H1 (cell line): ENCODE results near the gene IL32. TPM values are rescaled to one million over a fixed set of nuclear protein-coding genes. Genes with fewer than 3 reads are reported as not detected.

Source experiments
- BCL11A ChIP-seq, 2 experiments: IDR thresholded peaks; one replicate each; pipeline ENCODE4 v1.6.1; 2011; ENCODE audit warnings: low read depth in 2 of 2, low read length in 2 of 2, mild to moderate bottlenecking in 2 of 2
- CREB1 ChIP-seq: IDR thresholded peaks from 2 replicates; pipeline ENCODE4 v1.6.1; 2012; ENCODE audit warnings: inconsistent platforms
- EGR1 ChIP-seq: IDR thresholded peaks from 2 replicates; pipeline ENCODE4 v1.6.1; 2011; ENCODE audit warnings: low read depth, low read length, borderline replicate concordance
- GTF2F1 ChIP-seq: IDR thresholded peaks from 2 replicates; pipeline ENCODE4 v1.6.1; 2012; ENCODE audit warnings: low read depth, low read length, improper control_type of control experiment, borderline replicate concordance
- MAFK ChIP-seq: IDR thresholded peaks from 2 replicates; pipeline ENCODE4 v1.6.1; 2012; ENCODE audit warnings: low read depth, mild to moderate bottlenecking, improper control_type of control experiment, low read length
- NANOG ChIP-seq: IDR thresholded peaks from 2 replicates; pipeline ENCODE4 v1.6.1; 2011; ENCODE audit warnings: low read length, low read depth, mild to moderate bottlenecking, inconsistent platforms; ENCODE audit not compliant: insufficient read depth, poor library complexity, severe bottlenecking
- PHF8 ChIP-seq: fragments of 200-600 bp; sonication (generic); conservative IDR thresholded peaks from 2 replicates; pipeline ENCODE4 v1.7.1; 2012; ENCODE audit warnings: low read depth, mild to moderate bottlenecking, inconsistent platforms, low read length, moderate library complexity
- RXRA ChIP-seq: IDR thresholded peaks from 2 replicates; pipeline ENCODE4 v1.6.1; 2011; ENCODE audit warnings: low read depth, mild to moderate bottlenecking, low read length, moderate library complexity; ENCODE audit not compliant: insufficient read depth
- SIN3A ChIP-seq, 2 experiments: IDR thresholded peaks in 1 of 2; conservative IDR thresholded peaks in 1 of 2; 2 replicates each; pipeline ENCODE4 v1.6.1; 2011 to 2012; ENCODE audit warnings: low read length in 2 of 2, improper control_type of control experiment in 1 of 2, low read depth in 1 of 2, mild to moderate bottlenecking in 1 of 2
- TBP ChIP-seq: IDR thresholded peaks from 2 replicates; pipeline ENCODE4 v1.6.1; 2011; ENCODE audit warnings: low read depth, low read length, improper control_type of control experiment
- polyA plus RNA-seq, 7 experiments: library from polyadenylated mRNA; depleted of rRNA in 3 of 7; stranded (reverse) in 5 of 7; unstranded in 2 of 7; fragments of >200 nt in 5 of 7; fragments of 200-250 nt in 2 of 7; gene quantifications; 1 replicate in 5 of 7; 2 replicates in 1 of 7; 4 replicates in 1 of 7; pipeline versions ENCODE4 v1.2.1 to v1.2.3, GENCODE V29; 2011 to 2013; ENCODE audit warnings: missing spikeins in 2 of 7, mixed read lengths in 2 of 7
- total RNA-seq: library from RNA; stranded (reverse); fragmentation: NEBNext Ultra II Directional; extraction: Animal tissue kit (Norgen Biotek cat#: 25700); gene quantifications from 2 replicates; pipeline ENCODE4 v1.2.1, GENCODE V29; 2021
- TF ChIP-seq, protein P1 (sequence below): IDR thresholded peaks from 2 replicates; pipeline ENCODE4 v1.6.1; 2012; ENCODE audit warnings: inconsistent platforms

IL32 gene
- total and polyA plus RNA-seq, 2 of the 8 experiments (the other 6 are each of a cell fraction or from before 2014, with no cell fraction given) = 2.7 to 5.0 TPM

GRCh38 chr16:3098459-3099394 lies 33.3 kb downstream of the IL32 start, which contains the start of gene ZSCAN10 (continued):
- TF ChIP-seq MAFK (no peak), TBP (peak; percentile 50), GTF2F1 (peak; percentile 15; the same call in 1 of the 2 replicates), NANOG (no peak), PHF8 (peak; percentile 68; the same call in 1 of the 2 replicates), CREB1 (no peak), RXRA (0 out of 2 replicates have a peak, but pooled peaks have one; percentile 1), SIN3A (conservative IDR thresholded peaks at IDR 0.05 in 1 of 2, IDR thresholded peaks at IDR 0.05 in 1 of 2; ENCODE audit: low read depth in 1 of 2, low read length in 2 of 2) (peak; percentile 43 to 73; a peak in 3 of 4 replicates), BCL11A (IDR thresholded peaks at IDR 0.05; ENCODE audit: low read depth in 2 of 2, low read length in 2 of 2) (no peak), EGR1 (no peak)
- TF ChIP-seq, protein P1, sequence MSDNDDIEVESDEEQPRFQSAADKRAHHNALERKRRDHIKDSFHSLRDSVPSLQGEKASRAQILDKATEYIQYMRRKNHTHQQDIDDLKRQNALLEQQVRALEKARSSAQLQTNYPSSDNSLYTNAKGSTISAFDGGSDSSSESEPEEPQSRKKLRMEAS = peak; percentile 81
